Right lobe of liver (tissue), 6 donors: ENCODE results near the gene FBXO31. TPM values are rescaled to one million over a fixed set of nuclear protein-coding genes. Genes with fewer than 3 reads are reported as not detected.

ENCODE experiments used
- ATAC-seq, 4 donors: fragments of 200-7000 bp; cut with Tn5 transposase; one replicate each; pipeline ENCODE4 v1.9.1; 2020; ENCODE audit warnings: mild to moderate bottlenecking in 4 of 4, moderate library complexity in 4 of 4
- DNase-seq, 3 donors: peaks; one replicate each; pipeline ENCODE4 v3.0.0-alpha.2; 2020
- H3K27ac ChIP-seq, 3 donors: fragments of 200-600 bp; one replicate each; pipeline ENCODE4 v1.8.0; 2022
- H3K27me3 ChIP-seq, 2 donors: fragments of 200-600 bp; one replicate each; pipeline ENCODE4 v1.8.0; 2022
- H3K36me3 ChIP-seq, 4 donors: fragments of 200-600 bp; sonication (generic) in 1 of 4; one replicate each; pipeline versions ENCODE4 v1.5.1 to v1.8.0; 2017 to 2022; ENCODE audit warnings: control low read depth in 1 of 4
- H3K4me1 ChIP-seq, 4 donors: fragments of 200-600 bp; sonication (generic) in 1 of 4; one replicate each; pipeline versions ENCODE4 v1.5.1 to v1.8.0; 2017 to 2022; ENCODE audit warnings: control low read depth in 1 of 4
- H3K4me3 ChIP-seq, 3 donors: fragments of 200-600 bp; one replicate each; pipeline ENCODE4 v1.8.0; 2022
- H3K9me3 ChIP-seq, 4 donors: fragments of 200-600 bp; sonication (generic) in 1 of 4; one replicate each; pipeline versions ENCODE4 v1.5.1 to v1.8.0; 2017 to 2022; ENCODE audit warnings: control low read depth in 1 of 4
- CTCF ChIP-seq, 4 donors: fragments of 200-600 bp in 3 of 4; fragments of 450-650 bp in 1 of 4; IDR thresholded peaks; one replicate each; pipeline versions ENCODE4 v1.5.1 to v1.8.0; 2016 to 2022; ENCODE audit warnings: antibody characterized with exemption in 4 of 4, mild to moderate bottlenecking in 2 of 4
- POLR2A ChIP-seq: fragments of 450-650 bp; IDR thresholded peaks from one replicate; pipeline ENCODE4 v1.6.1; 2017; ENCODE audit warnings: antibody characterized with exemption, mild to moderate bottlenecking
- WGBS: methylation state at CpG from one replicate; pipeline ENCODE4 v1.1.6; 2018; ENCODE audit warnings: low coverage, low lambda C conversion rate; ENCODE audit not compliant: insufficient coverage; ENCODE audit errors: missing lambda C conversion rate; 5-methylcytosine and 5-hydroxymethylcytosine counted together
- intact Hi-C, 2 donors: fragments of 100-400 bp; cut with DNase I; formaldehyde crosslinking; loops; one replicate each; pipeline versions ENCODE4 v1.11.2 to v1.14.1; 2022
- total RNA-seq, 6 experiments: library from RNA; depleted of rRNA in 2 of 6; stranded (reverse); fragments of >200 nt in 2 of 6; fragmentation: NEBNext Ultra II Directional in 3 of 6; extraction: Animal tissue kit (Norgen Biotek cat#: 25700) in 3 of 6; gene quantifications; one replicate each; pipeline versions ENCODE4 v1.1.0 to v1.2.4, GENCODE V29; 2016 to 2023
- donor health status: DM: no; HTN: yes; CAD: no.
- donor health status: DM: no; HTN: no; CAD: no.
- donor health status: DM: no; HTN: no; CAD: no.
- donor health status: DM: no; HTN: yes; CAD: no.
- donor health status: DM: no; HTN: yes; CAD: no.

FBXO31 gene
- total RNA-seq, 6 experiments from 2014 or later: 20.6 to 56.9 (median 31.1) TPM

- Histone ChIP-seq H3K4me3 (no peak overlapping the region), H3K9me3 (no peaks in the 10 kb centered on the region), H3K36me3 (peaks cover 0 to 77% (median 42%) of the 10 kb centered on the region in 4 donors), H3K27me3 (no peaks in the 10 kb centered on the region), H3K4me1 (no peaks in the 10 kb centered on the region), H3K27ac (no peak overlapping the region)
- 96% methylated on average over 5 of the region's 25 CpGs for WGBS
- peak in 1 of 4 donors; percentile 8 for ATAC-seq
- intact Hi-C loops: no loop called here
- TF ChIP-seq CTCF (IDR thresholded peaks at IDR 0.05) (no peak), POLR2A (no peak)
- peak in 1 of 3 donors; percentile 30 for DNase-seq
Measured at GRCh38 chr16:87421003-87421912, 37.7 kb upstream of the FBXO31 start.

- 91% methylated on average over 9 of the region's 25 CpGs for WGBS
- DNase-seq (no peak), ATAC-seq (peak in 3 of 4 donors; percentile 34 to 39 (median 36))
- H3K9me3 ChIP-seq: no peaks in the 10 kb centered on the region
- H3K4me3 ChIP-seq: no peak overlapping the region
- H3K27me3 ChIP-seq: no peaks in the 10 kb centered on the region
- intact Hi-C loops: no loop called here
- H3K36me3 ChIP-seq: peaks cover 0 to 87% (median 44%) of the 10 kb centered on the region in 4 donors
- no peak overlapping the region for H3K27ac ChIP-seq
- no peaks in the 10 kb centered on the region for H3K4me1 ChIP-seq
- peak; percentile 12 to 34 (median 22) for TF ChIP-seq CTCF (IDR thresholded peaks at IDR 0.05)
- no peak for TF ChIP-seq POLR2A
Measured at GRCh38 chr16:87420026-87421002, 36.7 kb upstream of the FBXO31 start.

- Histone ChIP-seq H3K9me3 (no peaks in the 10 kb centered on the region), H3K4me3 (no peak overlapping the region), H3K27me3 (no peaks in the 10 kb centered on the region), H3K4me1 (no peaks in the 10 kb centered on the region), H3K27ac (no peak overlapping the region), H3K36me3 (peaks cover 4 to 96% (median 48%) of the 10 kb centered on the region in 4 donors)
- DNase-seq (no peak), ATAC-seq (no peak)
- WGBS: 72% methylated on average over 6 of the region's 6 CpGs
- intact Hi-C loops: loop anchor here (10.0 kb wide), 2 partner anchors 146 to 216 kb away; no protein-coding TSS in a partner anchor
- no peak for TF ChIP-seq POLR2A
- no peak for TF ChIP-seq CTCF (IDR thresholded peaks at IDR 0.05)
Measured at GRCh38 chr16:87418644-87419043, 35.1 kb upstream of the FBXO31 start.

- Histone ChIP-seq H3K27me3 (no peaks in the 10 kb centered on the region), H3K27ac (no peak overlapping the region), H3K4me1 (no peaks in the 10 kb centered on the region), H3K36me3 (peaks cover 4 to 96% (median 46%) of the 10 kb centered on the region in 4 donors), H3K9me3 (no peaks in the 10 kb centered on the region), H3K4me3 (no peak overlapping the region)
- peak in 1 of 4 donors; percentile 5 for ATAC-seq
- DNase-seq: no peak
- 88% methylated on average over 10 of the region's 18 CpGs for WGBS
- TF ChIP-seq CTCF (IDR thresholded peaks at IDR 0.05) (no peak), POLR2A (no peak)
- intact Hi-C loops: loop anchor here (10.0 kb wide), 2 partner anchors 147 to 217 kb away; no protein-coding TSS in a partner anchor
Measured at GRCh38 chr16:87418216-87418615, 34.6 kb upstream of the FBXO31 start.
